B cell (primary cell): ENCODE measurements around the gene PCDHA3. TPM values are rescaled to one million over a fixed set of nuclear protein-coding genes. Genes with fewer than 3 reads are reported as not detected.
"Not testable (repeated sequence)": the region's sequence is repeated elsewhere in the genome, so short reads cannot be mapped to it uniquely, and the experiment has no call there.

Experiments
- ATAC-seq: fragments of 200-7000 bp; cut with Tn5 transposase; one replicate; pipeline ENCODE4 v1.10.0; 2021; ENCODE audit warnings: low read depth, mild to moderate bottlenecking, moderate number of reproducible peaks, moderate library complexity
- CTCF ChIA-PET: fragments of 350-600 bp; sonication (Branson Sonifier 250); formaldehyde crosslinking; loops from one replicate; lab custom pipeline; 2021; ENCODE audit warnings: antibody characterized with exemption, inconsistent platforms; lab: Charles Lee
- POLR2A ChIA-PET: fragments of 350-600 bp; sonication (Branson Sonifier 250); formaldehyde crosslinking; loops from one replicate; lab custom pipeline; 2021; ENCODE audit warnings: antibody characterized with exemption; lab: Charles Lee
- DNase-seq: peaks from one replicate; pipeline ENCODE4 v3.0.0; 2013
- H2AFZ ChIP-seq: 2 replicates; pipeline ENCODE4 v1.6.1; 2012; ENCODE audit warnings: mild to moderate bottlenecking, low read depth, low read length; ENCODE audit not compliant: insufficient read depth, poor library complexity, severe bottlenecking
- H3K27ac ChIP-seq, 2 donors: 1 replicate in 1 of 2; 2 replicates in 1 of 2; pipeline ENCODE4 v1.5.1; 2012 to 2013; ENCODE audit warnings: low read length in 2 of 2, mild to moderate bottlenecking in 2 of 2, moderate library complexity in 1 of 2
- H3K27me3 ChIP-seq, 4 experiments: fragments of 200-600 bp in 1 of 4; sonication (generic) in 1 of 4; replicated peaks in 1 of 4; 1 replicate in 2 of 4; 2 replicates in 2 of 4; pipeline versions ENCODE4 v1.6.1 to v1.7.0; 2013 to 2016; ENCODE audit warnings: low read length in 3 of 4, mild to moderate bottlenecking in 2 of 4, mixed read lengths in 1 of 4, moderate library complexity in 1 of 4; ENCODE audit not compliant: insufficient read depth in 4 of 4, control insufficient read depth in 3 of 4; ENCODE audit errors: control extremely low read depth in 1 of 4
- H3K36me3 ChIP-seq, 2 experiments: replicated peaks in 1 of 2; 1 replicate in 1 of 2; 2 replicates in 1 of 2; pipeline versions ENCODE4 v1.6.1 to v1.7.1; 2013; ENCODE audit warnings: low read length in 1 of 2; ENCODE audit not compliant: insufficient read depth in 2 of 2, control insufficient read depth in 1 of 2; ENCODE audit errors: control extremely low read depth in 1 of 2, extremely low read depth in 1 of 2
- H3K4me1 ChIP-seq, 2 donors: fragments of 200-600 bp in 1 of 2; sonication (generic) in 1 of 2; 1 replicate in 1 of 2; 2 replicates in 1 of 2; pipeline versions ENCODE4 v1.5.1 to v1.6.1; 2013 to 2017; ENCODE audit warnings: low read length in 2 of 2; ENCODE audit not compliant: control insufficient read depth in 2 of 2, insufficient read depth in 2 of 2
- H3K4me2 ChIP-seq: replicated peaks from 2 replicates; pipeline ENCODE3; 2012; ENCODE audit warnings: mild to moderate bottlenecking, low read depth, low read length; ENCODE audit not compliant: poor library complexity, severe bottlenecking
- H3K4me3 ChIP-seq, 5 experiments: fragments of 200-600 bp in 1 of 5; sonication (generic) in 1 of 5; 1 replicate in 3 of 5; 2 replicates in 2 of 5; pipeline versions ENCODE4 v1.5.1 to v1.7.0; 2011 to 2016; ENCODE audit warnings: low read length in 4 of 5, mild to moderate bottlenecking in 4 of 5, low read depth in 2 of 5, control low read depth in 1 of 5, moderate library complexity in 1 of 5; ENCODE audit not compliant: insufficient read depth in 1 of 5; ENCODE audit errors: control extremely low read depth in 1 of 5, extremely low read depth in 1 of 5
- H3K79me2 ChIP-seq: fragments of 200-600 bp; sonication (generic); one replicate; pipeline ENCODE4 v1.6.0; 2016; ENCODE audit warnings: low read length; ENCODE audit not compliant: control insufficient read depth, insufficient read depth
- H3K9ac ChIP-seq: fragments of 200-600 bp; sonication (generic); 2 replicates; pipeline ENCODE4 v1.6.1; 2017; ENCODE audit warnings: mild to moderate bottlenecking, low read length, moderate library complexity
- H3K9me3 ChIP-seq, 3 donors: one replicate each; pipeline versions ENCODE4 v1.6.1 to v1.7.1; 2013; ENCODE audit warnings: low read length in 2 of 3; ENCODE audit not compliant: control insufficient read depth in 2 of 3, insufficient read depth in 1 of 3; ENCODE audit errors: control extremely low read depth in 1 of 3
- H4K20me1 ChIP-seq: 2 replicates; pipeline ENCODE4 v1.6.0; 2012; ENCODE audit warnings: mild to moderate bottlenecking, low read length; ENCODE audit not compliant: insufficient read depth, control insufficient read depth, poor library complexity, severe bottlenecking
- H3K27ac Mint-ChIP-seq: one replicate; pipeline ENCODE4 v1.8.0; 2021; ENCODE audit warnings: mixed read lengths
- H3K27me3 Mint-ChIP-seq: one replicate; pipeline ENCODE4 v1.8.0; 2021; ENCODE audit warnings: mixed read lengths
- H3K4me1 Mint-ChIP-seq: one replicate; pipeline ENCODE4 v1.8.0; 2021; ENCODE audit warnings: mixed read lengths
- H3K4me3 Mint-ChIP-seq: one replicate; pipeline ENCODE4 v1.8.0; 2021; ENCODE audit warnings: mixed read lengths
- H3K9me3 Mint-ChIP-seq: one replicate; pipeline ENCODE4 v1.8.0; 2022; ENCODE audit warnings: mixed read lengths; ENCODE audit not compliant: insufficient read depth
- CTCF ChIP-seq: fragments of 200-600 bp; IDR thresholded peaks from one replicate; pipeline ENCODE4 v1.8.0; 2022; ENCODE audit warnings: antibody characterized with exemption, mild to moderate bottlenecking
- EZH2 ChIP-seq: IDR thresholded peaks from 2 replicates; pipeline ENCODE4 v1.6.1; 2012; ENCODE audit warnings: borderline replicate concordance, low read depth, mild to moderate bottlenecking, moderate library complexity, low read length; ENCODE audit not compliant: insufficient read depth, poor library complexity, severe bottlenecking
- WGBS: methylation state at CpG from one replicate; pipeline ENCODE4 v1.1.5; 2013; ENCODE audit warnings: missing lambda C conversion rate; ENCODE audit not compliant: insufficient coverage; 5-methylcytosine and 5-hydroxymethylcytosine counted together
- intact Hi-C: fragments of 100-400 bp; cut with micrococcal nuclease; formaldehyde crosslinking; loops from one replicate; pipeline ENCODE4 v1.10.0; 2022
- polyA plus RNA-seq: library from polyadenylated mRNA; depleted of rRNA; stranded (reverse); fragments of >200 nt; gene quantifications from 2 replicates; pipeline ENCODE4 v1.2.3, GENCODE V29; 2012
- total RNA-seq, 2 donors: library from RNA; stranded (reverse); fragments of 120-200 nt in 1 of 2; gene quantifications; 1 replicate in 1 of 2; 2 replicates in 1 of 2; pipeline versions ENCODE4 v1.2.3 to v1.2.4, GENCODE V29; 2013 to 2022

The PCDHA3 gene
- total and polyA plus RNA-seq, 2 donors (not counting 1 experiment from before 2014, with no cell fraction given), result not detected

- H3K4me2 ChIP-seq, H3K27ac ChIP-seq, DNase-seq, H3K27ac Mint-ChIP-seq, intact Hi-C loops, H2AFZ ChIP-seq, H4K20me1 ChIP-seq, H3K4me3 ChIP-seq, CTCF ChIA-PET, H3K4me3 Mint-ChIP-seq, H3K4me1 ChIP-seq, POLR2A ChIA-PET, H3K4me1 Mint-ChIP-seq, H3K9ac ChIP-seq, H3K79me2 ChIP-seq, H3K36me3 ChIP-seq, ATAC-seq: not testable (repeated sequence)
- peaks cover 0 to 19% (median 7%) of the 10 kb centered on the region in 4 experiments for H3K27me3 ChIP-seq
- WGBS, result 55% methylated on average over 70 of the region's 70 CpGs
- H3K27me3 Mint-ChIP-seq, result peaks cover 27% of the 10 kb centered on the region
- H3K9me3 ChIP-seq, result peaks cover 3 to 40% (median 32%) of the 10 kb centered on the region in 3 donors
- peaks cover 12% of the 10 kb centered on the region for H3K9me3 Mint-ChIP-seq
These were observed 12.9 kb upstream of the PCDHA3 start for GRCh38 chr5:140787849-140788504.

- no peaks in the 10 kb centered on the region for H3K36me3 ChIP-seq
- H3K4me3 Mint-ChIP-seq, result no peak overlapping the region
- intact Hi-C loops, result no loop called here
- H3K4me2 ChIP-seq, result no peak overlapping the region
- H3K4me1 ChIP-seq, result no peaks in the 10 kb centered on the region
- no peak overlapping the region for H3K4me3 ChIP-seq
- H3K9me3 Mint-ChIP-seq, result peaks cover 15% of the 10 kb centered on the region
- H3K27me3 ChIP-seq, result peaks cover 0 to 33% (median 14%) of the 10 kb centered on the region in 4 experiments
- H4K20me1 ChIP-seq, result no peaks in the 10 kb centered on the region
- H3K9me3 ChIP-seq, result peaks cover 6 to 46% (median 42%) of the 10 kb centered on the region in 3 donors
- no peak overlapping the region for H3K27ac Mint-ChIP-seq
- CTCF ChIA-PET, result no interaction called here
- H2AFZ ChIP-seq, result no peak overlapping the region
- H3K27ac ChIP-seq, result no peak overlapping the region
- no peaks in the 10 kb centered on the region for H3K79me2 ChIP-seq
- POLR2A ChIA-PET, result no interaction called here
- DNase-seq (no peak), ATAC-seq (no peak)
- no peak for TF ChIP-seq EZH2
- TF ChIP-seq CTCF, result no peak
- WGBS, result no CpG with 5 or more reads among the region's 2 CpGs
- no peak overlapping the region for H3K9ac ChIP-seq
- no peaks in the 10 kb centered on the region for H3K4me1 Mint-ChIP-seq
- peaks cover 22% of the 10 kb centered on the region for H3K27me3 Mint-ChIP-seq
These were observed 9.8 kb upstream of the PCDHA3 start for GRCh38 chr5:140791089-140791488.
